H1 (cell line): ENCODE measurements around the gene MYOM1. TPM values are rescaled to one million over a fixed set of nuclear protein-coding genes. Genes with fewer than 3 reads are reported as not detected.

Experiments used
- EZH2 ChIP-seq: fragments of 200-600 bp; sonication (generic); IDR thresholded peaks from 2 replicates; pipeline ENCODE4 v1.7.1; 2012; ENCODE audit warnings: low read depth, mild to moderate bottlenecking, moderate library complexity, low read length, inconsistent platforms; ENCODE audit not compliant: severe bottlenecking
- HDAC2 ChIP-seq, 2 experiments: fragments of 300-600 bp in 1 of 2; sonication (generic) in 1 of 2; IDR thresholded peaks; 2 replicates each; pipeline ENCODE4 v1.6.1; 2011 to 2012; ENCODE audit warnings: low read depth in 2 of 2, low read length in 2 of 2, mild to moderate bottlenecking in 2 of 2, moderate library complexity in 2 of 2, borderline replicate concordance in 1 of 2, inconsistent platforms in 1 of 2
- NRF1 ChIP-seq: IDR thresholded peaks from 2 replicates; pipeline ENCODE4 v1.6.1; 2011; ENCODE audit warnings: mild to moderate bottlenecking, low read depth, low read length, improper control_type of control experiment
- RBBP5 ChIP-seq: IDR thresholded peaks from 2 replicates; pipeline ENCODE4 v1.7.1; 2012; ENCODE audit warnings: low read depth, mild to moderate bottlenecking, inconsistent platforms, low read length, moderate library complexity, borderline replicate concordance
- RFX5 ChIP-seq: IDR thresholded peaks from 2 replicates; pipeline ENCODE4 v1.6.1; 2011; ENCODE audit warnings: low read depth, low read length, improper control_type of control experiment, borderline replicate concordance
- SIRT6 ChIP-seq: IDR thresholded peaks from one replicate; pipeline ENCODE4 v1.7.1; 2012; ENCODE audit warnings: low read length, inconsistent platforms
- polyA plus RNA-seq, 7 experiments: library from polyadenylated mRNA; depleted of rRNA in 3 of 7; stranded (reverse) in 5 of 7; unstranded in 2 of 7; fragments of >200 nt in 5 of 7; fragments of 200-250 nt in 2 of 7; gene quantifications; 1 replicate in 5 of 7; 2 replicates in 1 of 7; 4 replicates in 1 of 7; pipeline versions ENCODE4 v1.2.1 to v1.2.3, GENCODE V29; 2011 to 2013; ENCODE audit warnings: missing spikeins in 2 of 7, mixed read lengths in 2 of 7
- total RNA-seq: library from RNA; stranded (reverse); fragmentation: NEBNext Ultra II Directional; extraction: Animal tissue kit (Norgen Biotek cat#: 25700); gene quantifications from 2 replicates; pipeline ENCODE4 v1.2.1, GENCODE V29; 2021
- TF ChIP-seq, protein P1 (sequence below): fragments of 300-600 bp; sonication (generic); IDR thresholded peaks from 2 replicates; pipeline ENCODE4 v1.7.1; 2012; ENCODE audit warnings: low read length, moderate library complexity, mild to moderate bottlenecking, inconsistent platforms; ENCODE audit not compliant: insufficient replicate concordance
- TF ChIP-seq, protein P2 (sequence below): IDR thresholded peaks from 2 replicates; pipeline ENCODE4 v1.6.1; 2011; ENCODE audit warnings: low read length, improper control_type of control experiment

MYOM1 gene
- total and polyA plus RNA-seq, 2 of the 8 experiments (the other 6 are each of a cell fraction or from before 2014, with no cell fraction given), result 0.06 to 0.32 TPM

DNA sequence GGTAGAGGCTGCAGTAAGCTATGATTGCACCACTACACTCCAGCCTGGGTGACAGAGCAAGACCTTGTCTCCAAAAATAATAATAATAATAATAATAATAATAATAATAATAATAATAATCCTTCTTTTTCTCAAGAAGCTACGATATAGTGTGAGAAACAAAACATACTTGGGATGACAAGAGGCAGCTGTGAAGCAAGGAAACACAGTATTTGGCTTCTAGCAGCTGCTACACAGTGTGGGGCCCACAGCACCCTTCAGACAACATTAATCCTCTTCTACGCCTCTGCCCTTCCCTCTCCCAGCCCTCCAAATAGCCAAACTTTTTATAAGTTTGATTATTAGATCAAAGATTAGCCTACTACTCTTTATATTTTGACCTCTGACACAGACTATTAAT, 62.2 kb downstream of the MYOM1 start (continued):
- TF ChIP-seq, protein P1, sequence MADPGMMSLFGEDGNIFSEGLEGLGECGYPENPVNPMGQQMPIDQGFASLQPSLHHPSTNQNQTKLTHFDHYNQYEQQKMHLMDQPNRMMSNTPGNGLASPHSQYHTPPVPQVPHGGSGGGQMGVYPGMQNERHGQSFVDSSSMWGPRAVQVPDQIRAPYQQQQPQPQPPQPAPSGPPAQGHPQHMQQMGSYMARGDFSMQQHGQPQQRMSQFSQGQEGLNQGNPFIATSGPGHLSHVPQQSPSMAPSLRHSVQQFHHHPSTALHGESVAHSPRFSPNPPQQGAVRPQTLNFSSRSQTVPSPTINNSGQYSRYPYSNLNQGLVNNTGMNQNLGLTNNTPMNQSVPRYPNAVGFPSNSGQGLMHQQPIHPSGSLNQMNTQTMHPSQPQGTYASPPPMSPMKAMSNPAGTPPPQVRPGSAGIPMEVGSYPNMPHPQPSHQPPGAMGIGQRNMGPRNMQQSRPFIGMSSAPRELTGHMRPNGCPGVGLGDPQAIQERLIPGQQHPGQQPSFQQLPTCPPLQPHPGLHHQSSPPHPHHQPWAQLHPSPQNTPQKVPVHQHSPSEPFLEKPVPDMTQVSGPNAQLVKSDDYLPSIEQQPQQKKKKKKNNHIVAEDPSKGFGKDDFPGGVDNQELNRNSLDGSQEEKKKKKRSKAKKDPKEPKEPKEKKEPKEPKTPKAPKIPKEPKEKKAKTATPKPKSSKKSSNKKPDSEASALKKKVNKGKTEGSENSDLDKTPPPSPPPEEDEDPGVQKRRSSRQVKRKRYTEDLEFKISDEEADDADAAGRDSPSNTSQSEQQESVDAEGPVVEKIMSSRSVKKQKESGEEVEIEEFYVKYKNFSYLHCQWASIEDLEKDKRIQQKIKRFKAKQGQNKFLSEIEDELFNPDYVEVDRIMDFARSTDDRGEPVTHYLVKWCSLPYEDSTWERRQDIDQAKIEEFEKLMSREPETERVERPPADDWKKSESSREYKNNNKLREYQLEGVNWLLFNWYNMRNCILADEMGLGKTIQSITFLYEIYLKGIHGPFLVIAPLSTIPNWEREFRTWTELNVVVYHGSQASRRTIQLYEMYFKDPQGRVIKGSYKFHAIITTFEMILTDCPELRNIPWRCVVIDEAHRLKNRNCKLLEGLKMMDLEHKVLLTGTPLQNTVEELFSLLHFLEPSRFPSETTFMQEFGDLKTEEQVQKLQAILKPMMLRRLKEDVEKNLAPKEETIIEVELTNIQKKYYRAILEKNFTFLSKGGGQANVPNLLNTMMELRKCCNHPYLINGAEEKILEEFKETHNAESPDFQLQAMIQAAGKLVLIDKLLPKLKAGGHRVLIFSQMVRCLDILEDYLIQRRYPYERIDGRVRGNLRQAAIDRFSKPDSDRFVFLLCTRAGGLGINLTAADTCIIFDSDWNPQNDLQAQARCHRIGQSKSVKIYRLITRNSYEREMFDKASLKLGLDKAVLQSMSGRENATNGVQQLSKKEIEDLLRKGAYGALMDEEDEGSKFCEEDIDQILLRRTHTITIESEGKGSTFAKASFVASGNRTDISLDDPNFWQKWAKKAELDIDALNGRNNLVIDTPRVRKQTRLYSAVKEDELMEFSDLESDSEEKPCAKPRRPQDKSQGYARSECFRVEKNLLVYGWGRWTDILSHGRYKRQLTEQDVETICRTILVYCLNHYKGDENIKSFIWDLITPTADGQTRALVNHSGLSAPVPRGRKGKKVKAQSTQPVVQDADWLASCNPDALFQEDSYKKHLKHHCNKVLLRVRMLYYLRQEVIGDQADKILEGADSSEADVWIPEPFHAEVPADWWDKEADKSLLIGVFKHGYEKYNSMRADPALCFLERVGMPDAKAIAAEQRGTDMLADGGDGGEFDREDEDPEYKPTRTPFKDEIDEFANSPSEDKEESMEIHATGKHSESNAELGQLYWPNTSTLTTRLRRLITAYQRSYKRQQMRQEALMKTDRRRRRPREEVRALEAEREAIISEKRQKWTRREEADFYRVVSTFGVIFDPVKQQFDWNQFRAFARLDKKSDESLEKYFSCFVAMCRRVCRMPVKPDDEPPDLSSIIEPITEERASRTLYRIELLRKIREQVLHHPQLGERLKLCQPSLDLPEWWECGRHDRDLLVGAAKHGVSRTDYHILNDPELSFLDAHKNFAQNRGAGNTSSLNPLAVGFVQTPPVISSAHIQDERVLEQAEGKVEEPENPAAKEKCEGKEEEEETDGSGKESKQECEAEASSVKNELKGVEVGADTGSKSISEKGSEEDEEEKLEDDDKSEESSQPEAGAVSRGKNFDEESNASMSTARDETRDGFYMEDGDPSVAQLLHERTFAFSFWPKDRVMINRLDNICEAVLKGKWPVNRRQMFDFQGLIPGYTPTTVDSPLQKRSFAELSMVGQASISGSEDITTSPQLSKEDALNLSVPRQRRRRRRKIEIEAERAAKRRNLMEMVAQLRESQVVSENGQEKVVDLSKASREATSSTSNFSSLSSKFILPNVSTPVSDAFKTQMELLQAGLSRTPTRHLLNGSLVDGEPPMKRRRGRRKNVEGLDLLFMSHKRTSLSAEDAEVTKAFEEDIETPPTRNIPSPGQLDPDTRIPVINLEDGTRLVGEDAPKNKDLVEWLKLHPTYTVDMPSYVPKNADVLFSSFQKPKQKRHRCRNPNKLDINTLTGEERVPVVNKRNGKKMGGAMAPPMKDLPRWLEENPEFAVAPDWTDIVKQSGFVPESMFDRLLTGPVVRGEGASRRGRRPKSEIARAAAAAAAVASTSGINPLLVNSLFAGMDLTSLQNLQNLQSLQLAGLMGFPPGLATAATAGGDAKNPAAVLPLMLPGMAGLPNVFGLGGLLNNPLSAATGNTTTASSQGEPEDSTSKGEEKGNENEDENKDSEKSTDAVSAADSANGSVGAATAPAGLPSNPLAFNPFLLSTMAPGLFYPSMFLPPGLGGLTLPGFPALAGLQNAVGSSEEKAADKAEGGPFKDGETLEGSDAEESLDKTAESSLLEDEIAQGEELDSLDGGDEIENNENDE, result no peak
- TF ChIP-seq EZH2 (no peak), RFX5 (no peak), SIRT6 (no peak), RBBP5 (no peak), HDAC2 (IDR thresholded peaks at IDR 0.05; ENCODE audit: borderline replicate concordance in 1 of 2, low read depth in 2 of 2, low read length in 2 of 2) (no peak), NRF1 (no peak)
- TF ChIP-seq, protein P2, sequence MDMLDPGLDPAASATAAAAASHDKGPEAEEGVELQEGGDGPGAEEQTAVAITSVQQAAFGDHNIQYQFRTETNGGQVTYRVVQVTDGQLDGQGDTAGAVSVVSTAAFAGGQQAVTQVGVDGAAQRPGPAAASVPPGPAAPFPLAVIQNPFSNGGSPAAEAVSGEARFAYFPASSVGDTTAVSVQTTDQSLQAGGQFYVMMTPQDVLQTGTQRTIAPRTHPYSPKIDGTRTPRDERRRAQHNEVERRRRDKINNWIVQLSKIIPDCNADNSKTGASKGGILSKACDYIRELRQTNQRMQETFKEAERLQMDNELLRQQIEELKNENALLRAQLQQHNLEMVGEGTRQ, result no peak
